ENCODE measurements around the gene MYT1.

Gene MYT1

GRCh38 chr20:64250027-64250426 lies 85.8 kb downstream of the MYT1 start:
- DNase-seq, result no peak

GRCh38 chr20:64253000-64253383 lies 88.7 kb downstream of the MYT1 start:
- DNase-seq, result no peak

GRCh38 chr20:64253443-64253842 lies 89.2 kb downstream of the MYT1 start:
- DNase-seq, result no peak

- DNase-seq, result no peak
Measured at GRCh38 chr20:64254156-64254555, 89.9 kb downstream of the MYT1 start.

- no peak for DNase-seq
Measured at GRCh38 chr20:64254571-64255360, 90.5 kb downstream of the MYT1 start.

- peak; percentile 93 to 96 (median 96) for DNase-seq
Measured at GRCh38 chr20:64255361-64256281, 91.4 kb downstream of the MYT1 start, which contains the start of gene PCMTD2. TSS of gene PCMTD2 (plus strand) at chr20:64255748. CDS start at chr20:64259966, 4,218 bp downstream.

GRCh38 chr20:64256282-64256935 lies 92.2 kb downstream of the MYT1 start:
- DNase-seq, result peak in 2 of 4 experiments; percentile 31 to 33

GRCh38 chr20:64257107-64257757 lies 93.0 kb downstream of the MYT1 start:
- DNase-seq, result no peak

GRCh38 chr20:64258071-64258823 lies 94.0 kb downstream of the MYT1 start:
- no peak for DNase-seq

- DNase-seq, result no peak
Measured at GRCh38 chr20:64260239-64260638, 96.0 kb downstream of the MYT1 start.

GRCh38 chr20:64261138-64261537 lies 96.9 kb downstream of the MYT1 start:
- no peak for DNase-seq

GRCh38 chr20:64264091-64264490 lies 99.8 kb downstream of the MYT1 start:
- no peak for DNase-seq

- no peak for DNase-seq
Measured at GRCh38 chr20:64265201-64265600, 100.9 kb downstream of the MYT1 start.

GRCh38 chr20:64266988-64267387 lies 102.7 kb downstream of the MYT1 start:
- DNase-seq, result no peak

GRCh38 chr20:64268174-64268573 lies 103.9 kb downstream of the MYT1 start:
- no peak for DNase-seq

GRCh38 chr20:64269604-64270411 lies 105.6 kb downstream of the MYT1 start:
- no peak for DNase-seq

- DNase-seq, result no peak
Measured at GRCh38 chr20:64271636-64272035, 107.4 kb downstream of the MYT1 start.

- DNase-seq, result no peak
Measured at GRCh38 chr20:64273109-64273508, 108.9 kb downstream of the MYT1 start.

- DNase-seq, result no peak
Measured at GRCh38 chr20:64276817-64277216, 112.6 kb downstream of the MYT1 start.

GRCh38 chr20:64277571-64278316 lies 113.5 kb downstream of the MYT1 start:
- DNase-seq, result peak in 2 of 4 experiments; percentile 10 to 50

Measured in suppressor macrophage (primary cell).